ENCODE data around the gene C12orf57.

Gene C12orf57

GRCh38 chr12:6921996-6922946 lies 21.6 kb upstream of the C12orf57 start:
- Histone ChIP-seq H3K9me3 (replicated peaks; ENCODE audit: low read length) (no peaks in the 10 kb centered on the region), H3K36me3 (ENCODE audit: insufficient read depth, low read length) (peaks cover 16% of the 10 kb centered on the region), H3K4me2 (ENCODE audit: low read length) (no peak overlapping the region), H3K9ac (ENCODE audit: low read depth, low read length) (no peak overlapping the region), H3K27me3 (ENCODE audit: control insufficient read depth, insufficient read depth, low read length) (no peaks in the 10 kb centered on the region), H3K4me3 (ENCODE audit: low read length) (no peak overlapping the region), H3K4me1 (ENCODE audit: control insufficient read depth, insufficient read depth, low read length) (peaks cover 32% of the 10 kb centered on the region)

- H3K9ac ChIP-seq (ENCODE audit: low read depth, low read length), result no peak overlapping the region
- H3K4me2 ChIP-seq (ENCODE audit: low read length), result no peak overlapping the region
- H3K4me1 ChIP-seq (ENCODE audit: control insufficient read depth, insufficient read depth, low read length), result peaks cover 28% of the 10 kb centered on the region
- H3K4me3 ChIP-seq (ENCODE audit: low read length), result no peak overlapping the region
- H3K9me3 ChIP-seq (replicated peaks; ENCODE audit: low read length), result no peaks in the 10 kb centered on the region
- H3K27me3 ChIP-seq (ENCODE audit: control insufficient read depth, insufficient read depth, low read length), result no peaks in the 10 kb centered on the region
- peaks cover 11% of the 10 kb centered on the region for H3K36me3 ChIP-seq (ENCODE audit: insufficient read depth, low read length)
These were observed 20.7 kb upstream of the C12orf57 start for GRCh38 chr12:6923003-6923732.

DNA sequence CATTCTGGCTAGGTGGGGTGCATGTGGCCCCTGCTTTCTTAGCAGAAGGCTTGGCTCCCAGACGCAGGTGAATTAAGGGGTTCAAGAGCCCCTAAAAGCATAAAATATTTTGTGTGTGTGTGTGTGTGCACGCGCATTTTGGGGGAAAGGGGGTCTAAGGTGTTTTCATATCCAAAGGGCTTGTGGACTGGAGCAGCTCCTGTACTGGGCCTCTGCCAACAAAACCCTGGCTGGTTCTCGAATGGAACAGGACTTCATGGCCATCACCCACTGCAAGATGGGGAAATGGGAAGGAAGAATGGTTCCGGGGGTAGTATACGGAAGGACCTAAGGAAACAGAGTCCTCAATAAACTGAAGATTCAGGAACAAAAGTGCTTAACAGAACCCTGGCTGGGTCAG lies 20.0 kb upstream of the C12orf57 start:
- peaks cover 28% of the 10 kb centered on the region for H3K4me1 ChIP-seq (ENCODE audit: control insufficient read depth, insufficient read depth, low read length)
- no peaks in the 10 kb centered on the region for H3K9me3 ChIP-seq (replicated peaks; ENCODE audit: low read length)
- H3K4me2 ChIP-seq (ENCODE audit: low read length), result peak overlapping the region; percentile 80

GRCh38 chr12:6925239-6925539 lies 18.6 kb upstream of the C12orf57 start:
- peak overlapping the region; percentile 78 for H3K9ac ChIP-seq (ENCODE audit: low read depth, low read length)
- peak overlapping the region; percentile 80 for H3K4me2 ChIP-seq (ENCODE audit: low read length)
- peaks cover 11% of the 10 kb centered on the region for H3K36me3 ChIP-seq (ENCODE audit: insufficient read depth, low read length)
- H3K4me3 ChIP-seq (ENCODE audit: low read length), result peak overlapping the region; percentile 87
- no peaks in the 10 kb centered on the region for H3K27me3 ChIP-seq (ENCODE audit: control insufficient read depth, insufficient read depth, low read length)
- H3K9me3 ChIP-seq (replicated peaks; ENCODE audit: low read length), result no peaks in the 10 kb centered on the region
- peaks cover 39% of the 10 kb centered on the region for H3K4me1 ChIP-seq (ENCODE audit: control insufficient read depth, insufficient read depth, low read length)

More for the DNA sequence above, 20.0 kb upstream of the C12orf57 start:
- no peak overlapping the region for H3K4me3 ChIP-seq (ENCODE audit: low read length)
- no peak overlapping the region for H3K9ac ChIP-seq (ENCODE audit: low read depth, low read length)
- H3K36me3 ChIP-seq (ENCODE audit: insufficient read depth, low read length), result peaks cover 11% of the 10 kb centered on the region
- no peaks in the 10 kb centered on the region for H3K27me3 ChIP-seq (ENCODE audit: control insufficient read depth, insufficient read depth, low read length)

DNA sequence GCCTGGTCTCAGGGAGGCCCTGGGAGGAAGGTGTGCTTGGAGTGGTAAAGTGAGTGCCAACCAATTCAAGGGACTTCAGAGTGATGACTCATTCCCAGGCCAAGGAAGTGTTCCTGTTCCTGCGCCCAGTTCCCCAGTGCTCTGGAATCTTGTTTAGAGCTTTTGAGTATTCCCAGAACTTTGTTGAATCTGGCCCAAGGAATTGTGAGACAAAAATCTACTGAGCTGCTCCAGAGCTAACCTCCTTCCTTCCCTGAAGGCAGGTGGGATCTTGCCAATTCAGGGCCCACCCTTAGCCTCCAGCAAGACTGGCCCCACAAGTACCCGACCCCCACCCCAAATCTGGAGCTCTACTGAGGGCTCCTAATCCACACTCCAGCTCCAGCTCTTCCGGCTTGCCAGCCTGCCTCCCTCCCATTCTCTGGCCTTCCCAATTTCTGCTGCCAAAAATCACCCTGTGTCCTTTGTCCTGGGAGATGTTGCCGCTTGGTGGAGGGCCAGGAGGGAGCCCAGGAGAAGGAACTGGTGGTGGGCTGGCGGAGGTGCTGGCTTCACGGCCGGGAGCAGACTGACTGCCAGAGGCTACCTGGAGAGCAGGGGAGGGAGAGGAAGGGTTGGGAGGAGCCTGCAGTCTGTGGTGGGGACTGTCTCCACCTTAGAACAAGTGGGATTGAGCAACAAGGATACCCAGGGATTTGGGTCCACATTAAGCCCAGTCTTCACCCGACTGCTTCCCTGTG lies 18.1 kb upstream of the C12orf57 start:
- peak overlapping the region; percentile 78 for H3K9ac ChIP-seq (ENCODE audit: low read depth, low read length)
- H3K36me3 ChIP-seq (ENCODE audit: insufficient read depth, low read length), result peaks cover 11% of the 10 kb centered on the region
- H3K4me2 ChIP-seq (ENCODE audit: low read length), result peak overlapping the region; percentile 80
- H3K27me3 ChIP-seq (ENCODE audit: control insufficient read depth, insufficient read depth, low read length), result no peaks in the 10 kb centered on the region
- peaks cover 41% of the 10 kb centered on the region for H3K4me1 ChIP-seq (ENCODE audit: control insufficient read depth, insufficient read depth, low read length)
- peak overlapping the region; percentile 87 for H3K4me3 ChIP-seq (ENCODE audit: low read length)
- H3K9me3 ChIP-seq (replicated peaks; ENCODE audit: low read length), result no peaks in the 10 kb centered on the region

DNA sequence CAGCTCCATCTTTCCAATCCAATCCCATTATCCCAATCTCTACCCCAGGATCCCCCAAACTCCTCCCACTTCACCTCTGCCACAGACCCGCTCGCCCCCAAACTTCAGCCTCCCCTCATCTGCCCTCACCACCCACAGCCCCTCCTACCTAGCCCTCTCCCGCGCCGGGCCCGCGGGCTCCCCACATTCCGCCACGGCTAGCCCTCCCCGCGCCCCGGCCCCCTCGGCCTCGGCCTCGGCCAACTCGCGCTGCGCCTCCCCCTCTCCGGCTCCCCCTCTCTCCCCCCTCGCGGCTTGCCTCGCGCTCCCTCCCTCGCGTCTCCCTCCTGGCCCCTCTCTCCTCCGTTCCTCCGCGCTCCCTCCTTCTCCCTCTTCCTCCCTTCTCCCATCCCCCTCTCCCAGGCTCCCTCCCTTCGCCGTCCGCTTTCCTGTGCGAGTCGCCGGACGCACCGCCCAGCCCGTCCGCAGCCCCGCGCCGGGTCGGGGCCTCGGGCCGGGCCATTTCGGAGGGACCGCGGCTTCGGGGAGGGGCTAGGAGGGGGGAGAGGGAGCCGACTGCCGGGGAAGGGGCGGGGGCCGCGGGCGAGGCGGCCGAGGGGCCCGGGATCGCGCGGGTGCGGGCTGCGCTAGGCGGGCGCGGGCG lies 16.3 kb upstream of the C12orf57 start, which contains the start of gene ATN1:
Gene ATN1 (plus strand): TSS at position 581 of the 643 bp plus-strand sequence. CDS start 6,043 bp downstream, outside the sequence.
- peaks cover 3% of the 10 kb centered on the region for H3K36me3 ChIP-seq (ENCODE audit: insufficient read depth, low read length)
- H3K4me2 ChIP-seq (ENCODE audit: low read length), result peak within 1 kb of the TSS; percentile 92
- no peaks in the 10 kb centered on the region for H3K9me3 ChIP-seq (replicated peaks; ENCODE audit: low read length)
- H3K4me1 ChIP-seq (ENCODE audit: control insufficient read depth, insufficient read depth, low read length), result peaks cover 45% of the 10 kb centered on the region
- peak within 1 kb of the TSS; percentile 93 for H3K9ac ChIP-seq (ENCODE audit: low read depth, low read length)
- no peaks in the 10 kb centered on the region for H3K27me3 ChIP-seq (ENCODE audit: control insufficient read depth, insufficient read depth, low read length)
- peak within 1 kb of the TSS; percentile 94 for H3K4me3 ChIP-seq (ENCODE audit: low read length)

DNA sequence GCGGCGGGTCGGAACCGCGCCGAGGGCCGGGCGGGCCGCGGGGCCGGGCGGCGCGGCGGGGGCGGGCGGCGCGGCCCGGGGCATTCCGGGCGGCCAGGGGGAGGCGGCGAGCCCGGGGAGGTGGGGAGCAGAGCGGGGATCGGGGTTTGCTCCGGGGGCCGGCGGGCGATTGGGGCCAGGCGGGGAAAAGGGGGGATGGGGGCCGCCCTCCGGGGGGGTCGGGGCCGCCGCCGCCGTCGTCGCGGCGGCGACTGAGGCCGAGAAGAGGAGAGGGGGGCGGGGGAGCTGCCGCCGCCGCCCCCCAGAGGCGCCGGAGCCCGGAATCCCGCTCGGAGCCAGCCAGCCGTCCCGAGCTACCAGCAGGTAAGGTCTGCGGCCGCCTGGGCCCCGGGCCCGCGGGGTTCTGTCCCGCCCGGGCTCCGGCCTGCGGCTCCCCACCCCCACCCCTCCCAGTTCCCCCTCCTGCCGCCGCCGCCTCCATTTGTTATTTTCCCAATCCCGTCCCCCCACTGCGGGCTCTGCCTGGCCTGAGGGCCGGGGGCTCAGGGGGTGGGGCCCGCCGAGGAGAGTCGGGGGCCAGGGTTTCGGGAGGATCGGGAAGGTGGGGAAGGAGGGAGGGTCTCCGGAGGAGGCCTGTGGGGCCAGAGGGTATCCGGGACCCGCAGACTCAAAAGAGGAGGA lies 15.7 kb upstream of the C12orf57 start:
- Histone ChIP-seq H3K4me1 (ENCODE audit: control insufficient read depth, insufficient read depth, low read length) (peaks cover 45% of the 10 kb centered on the region), H3K27me3 (ENCODE audit: control insufficient read depth, insufficient read depth, low read length) (no peaks in the 10 kb centered on the region), H3K9me3 (replicated peaks; ENCODE audit: low read length) (no peaks in the 10 kb centered on the region), H3K4me2 (ENCODE audit: low read length) (peak overlapping the region; percentile 92), H3K9ac (ENCODE audit: low read depth, low read length) (peak overlapping the region; percentile 93), H3K36me3 (ENCODE audit: insufficient read depth, low read length) (peaks cover 6% of the 10 kb centered on the region), H3K4me3 (ENCODE audit: low read length) (peak overlapping the region; percentile 94)

DNA sequence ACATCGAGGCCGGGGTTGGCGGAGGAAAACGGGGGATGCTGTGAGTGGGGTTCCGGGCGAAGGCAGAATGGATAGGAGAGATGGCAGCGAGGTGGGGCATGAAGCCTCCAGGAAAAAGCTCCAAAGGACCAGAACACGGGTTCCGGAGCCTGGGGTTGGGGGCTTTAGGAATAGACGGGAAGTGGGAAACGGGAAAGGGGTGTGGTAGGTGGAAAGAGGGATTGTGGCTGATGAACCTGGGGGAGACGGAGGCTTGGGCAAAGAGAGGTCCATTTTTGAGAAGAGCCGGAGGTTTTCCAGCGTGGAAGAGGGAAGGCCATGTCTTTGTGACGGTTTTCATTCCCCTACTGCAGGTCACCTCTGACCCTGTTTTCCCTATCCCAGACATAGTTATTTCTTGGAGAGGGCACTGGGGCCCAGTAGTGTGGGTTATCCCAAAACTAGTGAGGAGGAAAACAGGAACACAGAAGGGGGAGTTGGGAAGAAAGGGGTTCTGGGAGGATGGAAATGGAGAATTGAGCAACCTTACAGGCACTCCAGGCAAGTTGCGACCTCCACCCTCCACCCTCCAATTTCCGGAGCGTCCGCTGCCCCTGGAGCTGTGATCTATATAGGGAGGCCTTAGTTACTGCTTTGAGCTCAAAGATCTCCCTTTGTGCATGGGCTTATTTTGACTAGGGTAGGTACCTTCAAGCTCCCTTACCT lies 15.0 kb upstream of the C12orf57 start:
- Histone ChIP-seq H3K36me3 (ENCODE audit: insufficient read depth, low read length) (peaks cover 12% of the 10 kb centered on the region), H3K4me1 (ENCODE audit: control insufficient read depth, insufficient read depth, low read length) (peaks cover 52% of the 10 kb centered on the region), H3K27me3 (ENCODE audit: control insufficient read depth, insufficient read depth, low read length) (no peaks in the 10 kb centered on the region), H3K9me3 (replicated peaks; ENCODE audit: low read length) (no peaks in the 10 kb centered on the region), H3K9ac (ENCODE audit: low read depth, low read length) (peak overlapping the region; percentile 93), H3K4me2 (ENCODE audit: low read length) (peak overlapping the region; percentile 92), H3K4me3 (ENCODE audit: low read length) (peak overlapping the region; percentile 94)

DNA sequence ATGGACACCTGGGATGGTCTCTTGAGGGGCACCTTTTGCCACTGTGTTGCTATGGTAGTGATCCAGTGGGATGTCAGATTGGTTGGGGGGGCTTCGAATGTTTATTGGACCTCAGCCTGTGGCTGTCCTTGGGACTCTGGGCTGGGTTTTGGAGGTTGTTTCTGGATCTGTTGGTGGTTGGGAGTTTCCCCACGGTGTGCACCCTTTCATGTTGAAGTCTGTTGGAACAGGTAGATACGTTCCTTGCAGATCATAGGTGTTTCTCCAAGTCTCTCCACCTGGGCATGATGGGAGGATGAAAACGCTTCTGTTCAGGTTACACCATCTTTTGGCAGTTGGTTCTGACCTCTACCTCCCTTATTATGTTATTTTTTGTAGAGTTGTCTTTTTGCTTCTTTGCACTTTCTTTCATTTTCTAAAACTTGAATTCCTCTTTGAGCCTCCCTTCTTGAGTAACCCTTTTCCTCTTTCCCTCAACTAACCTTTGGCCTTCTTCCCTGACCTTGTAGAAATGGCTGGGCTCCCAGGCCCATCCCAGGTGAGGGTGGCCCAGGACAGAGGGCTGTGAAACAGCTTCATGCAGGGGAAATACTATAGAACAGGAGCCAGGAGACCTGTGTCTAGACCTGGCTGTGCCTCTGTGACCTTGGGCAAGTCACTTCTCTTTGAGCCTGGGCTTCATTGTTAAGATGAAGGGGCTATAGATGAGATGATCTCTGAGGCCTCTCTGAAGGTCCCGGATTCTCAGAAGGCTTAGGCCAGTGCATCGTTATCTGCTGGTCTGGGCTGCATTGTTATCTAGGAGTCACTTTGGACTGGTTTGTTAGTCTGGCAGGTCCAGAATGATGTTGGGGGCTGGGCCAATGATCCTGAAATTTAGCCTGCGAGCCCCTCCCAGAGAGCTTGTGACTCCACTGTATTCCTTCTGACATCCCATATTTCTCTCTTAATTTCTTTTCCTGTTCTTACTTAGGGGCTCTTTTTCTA lies 14.1 kb upstream of the C12orf57 start:
- Histone ChIP-seq H3K4me1 (ENCODE audit: control insufficient read depth, insufficient read depth, low read length) (peaks cover 56% of the 10 kb centered on the region), H3K9ac (ENCODE audit: low read depth, low read length) (peak overlapping the region; percentile 93), H3K4me2 (ENCODE audit: low read length) (peak overlapping the region; percentile 92), H3K4me3 (ENCODE audit: low read length) (peak overlapping the region; percentile 94), H3K9me3 (replicated peaks; ENCODE audit: low read length) (no peaks in the 10 kb centered on the region), H3K27me3 (ENCODE audit: control insufficient read depth, insufficient read depth, low read length) (no peaks in the 10 kb centered on the region), H3K36me3 (ENCODE audit: insufficient read depth, low read length) (peaks cover 22% of the 10 kb centered on the region)

Data from skeletal muscle satellite cell (primary cell).